ENCODE data around the gene RIN3. TPM values are rescaled to one million over a fixed set of nuclear protein-coding genes. Genes with fewer than 3 reads are reported as not detected.

The RIN3 gene
- total and polyA plus RNA-seq, 2 donors (not counting 3 experiments of a cell fraction or from before 2014, with no cell fraction given), result 5.1 to 20.8 TPM

DNA sequence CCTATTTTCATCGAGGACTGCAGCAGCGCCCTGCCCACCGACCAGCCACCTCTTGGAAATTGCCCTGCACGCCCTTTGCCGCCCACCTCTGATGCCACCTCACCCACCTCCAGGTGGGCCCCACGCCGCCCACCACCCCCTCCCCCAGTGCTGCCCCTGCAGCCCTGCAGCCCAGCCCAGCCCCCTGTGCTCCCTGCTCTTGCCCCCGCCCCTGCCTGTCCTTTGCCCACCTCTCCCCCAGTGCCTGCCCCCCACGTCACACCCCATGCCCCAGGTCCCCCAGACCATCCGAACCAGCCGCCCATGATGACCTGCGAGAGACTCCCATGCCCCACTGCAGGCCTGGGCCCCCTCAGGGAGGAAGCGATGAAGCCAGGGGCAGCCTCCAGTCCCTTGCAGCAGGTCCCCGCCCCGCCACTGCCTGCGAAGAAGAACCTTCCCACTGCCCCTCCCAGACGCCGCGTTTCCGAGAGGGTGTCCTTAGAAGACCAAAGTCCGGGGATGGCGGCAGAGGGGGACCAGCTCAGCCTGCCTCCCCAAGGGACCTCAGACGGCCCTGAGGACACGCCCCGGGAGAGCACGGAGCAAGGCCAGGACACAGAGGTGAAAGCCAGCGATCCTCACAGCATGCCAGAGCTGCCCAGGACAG lies 138.3 kb downstream of the RIN3 start:
- Histone ChIP-seq H3K4me2 (ENCODE audit: insufficient read depth, low read length) (no peak overlapping the region), H2AFZ (ENCODE audit: low read depth, low read length) (no peak overlapping the region), H3K9me3 (replicated peaks; ENCODE audit: control insufficient read depth, insufficient read depth, low read length) (no peaks in the 10 kb centered on the region), H3K4me3 (replicated peaks in 1 of 3; ENCODE audit: insufficient read depth in 1 of 3, low read depth in 1 of 3, low read length in 3 of 3) (no peak overlapping the region), H3K36me3 (ENCODE audit: control insufficient read depth in 2 of 2, extremely low read depth in 1 of 2, insufficient read depth in 2 of 2, low read length in 2 of 2) (no peaks in the 10 kb centered on the region), H3K9me1 (replicated peaks; ENCODE audit: control insufficient read depth, extremely low read depth, insufficient read depth, low read length) (no peaks in the 10 kb centered on the region), H4K20me1 (replicated peaks; ENCODE audit: control insufficient read depth, extremely low read depth, insufficient read depth, low read length) (no peaks in the 10 kb centered on the region), H3K4me1 (ENCODE audit: control insufficient read depth, extremely low read depth, insufficient read depth, low read length) (peaks cover 7% of the 10 kb centered on the region), H3K27ac (ENCODE audit: insufficient read depth, low read depth, low read length) (no peak overlapping the region), H3K9ac (replicated peaks; ENCODE audit: extremely low read depth, insufficient read depth, low read length) (no peak overlapping the region), H3K27me3 (ENCODE audit: control insufficient read depth in 2 of 2, insufficient read depth in 2 of 2, low read length in 2 of 2) (no peaks in the 10 kb centered on the region), H3K79me2 (ENCODE audit: control insufficient read depth, insufficient read depth, low read length) (no peaks in the 10 kb centered on the region)
- TF ChIP-seq EZH2 (IDR thresholded peaks at IDR 0.05; ENCODE audit: borderline replicate concordance, low read depth, low read length, severe bottlenecking) (no peak), GATA2 (IDR thresholded peaks at IDR 0.05; ENCODE audit: insufficient read depth, insufficient read length, low read depth, low read length) (no peak), MYC (IDR thresholded peaks at IDR 0.05; ENCODE audit: low read depth, low read length) (no peak), POLR2A (IDR thresholded peaks at IDR 0.05; ENCODE audit: low read depth, low read length) (no peak)
- TF ChIP-seq, protein P1, sequence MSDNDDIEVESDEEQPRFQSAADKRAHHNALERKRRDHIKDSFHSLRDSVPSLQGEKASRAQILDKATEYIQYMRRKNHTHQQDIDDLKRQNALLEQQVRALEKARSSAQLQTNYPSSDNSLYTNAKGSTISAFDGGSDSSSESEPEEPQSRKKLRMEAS (IDR thresholded peaks at IDR 0.05; ENCODE audit: insufficient read depth, insufficient read length), result no peak
- DNase-seq (ENCODE audit: low read depth, low spot score), result no peak
- TSS peak; percentile 65 for BruUV-seq (replicated peaks)
- no peak for FAIRE-seq
- intact Hi-C loops (cut with micrococcal nuclease) (no loop called here), dilution Hi-C loops (cut with MboI; ENCODE audit: extremely low pct_ligation_motif_present, low sequenced_read_pairs) (no loop called here)
- CTCF ChIA-PET, result interaction anchor here (1.0 kb wide), 1 partner anchor 35 kb away, joined by 3 read pairs; no protein-coding TSS in a partner anchor
- POLR2A ChIA-PET, result no interaction called here

- no peak overlapping the region for H3K4me2 ChIP-seq (ENCODE audit: insufficient read depth, low read length)
- CTCF ChIA-PET, result interaction anchor here (1.0 kb wide), 1 partner anchor 34 kb away, joined by 3 read pairs; no protein-coding TSS in a partner anchor
- no peaks in the 10 kb centered on the region for H3K79me2 ChIP-seq (ENCODE audit: control insufficient read depth, insufficient read depth, low read length)
- intact Hi-C loops (cut with micrococcal nuclease) (no loop called here), dilution Hi-C loops (cut with MboI; ENCODE audit: extremely low pct_ligation_motif_present, low sequenced_read_pairs) (no loop called here)
- no peaks in the 10 kb centered on the region for H3K36me3 ChIP-seq (ENCODE audit: control insufficient read depth in 2 of 2, extremely low read depth in 1 of 2, insufficient read depth in 2 of 2, low read length in 2 of 2)
- POLR2A ChIA-PET, result no interaction called here
- H4K20me1 ChIP-seq (replicated peaks; ENCODE audit: control insufficient read depth, extremely low read depth, insufficient read depth, low read length), result no peaks in the 10 kb centered on the region
- FAIRE-seq (no peak), DNase-seq (ENCODE audit: low read depth, low spot score) (no peak)
- BruUV-seq (replicated peaks), result no TSS peak
- no peaks in the 10 kb centered on the region for H3K9me1 ChIP-seq (replicated peaks; ENCODE audit: control insufficient read depth, extremely low read depth, insufficient read depth, low read length)
- no peak overlapping the region for H2AFZ ChIP-seq (ENCODE audit: low read depth, low read length)
- no peak overlapping the region for H3K9ac ChIP-seq (replicated peaks; ENCODE audit: extremely low read depth, insufficient read depth, low read length)
- peaks cover 2% of the 10 kb centered on the region for H3K4me1 ChIP-seq (ENCODE audit: control insufficient read depth, extremely low read depth, insufficient read depth, low read length)
- no peak overlapping the region for H3K4me3 ChIP-seq (replicated peaks in 1 of 3; ENCODE audit: insufficient read depth in 1 of 3, low read depth in 1 of 3, low read length in 3 of 3)
- no peak for TF ChIP-seq GATA2 (IDR thresholded peaks at IDR 0.05; ENCODE audit: insufficient read depth, insufficient read length, low read depth, low read length)
- no peak for TF ChIP-seq JUN (IDR thresholded peaks at IDR 0.05; ENCODE audit: borderline replicate concordance, insufficient read depth, insufficient read length, low read depth)
- no peak for TF ChIP-seq CTCF (IDR thresholded peaks at IDR 0.05; ENCODE audit: extremely low read depth in 1 of 2, insufficient read depth in 1 of 2, low read depth in 1 of 2, low read length in 2 of 2)
- TF ChIP-seq POLR2AphosphoS5 (IDR thresholded peaks at IDR 0.05; ENCODE audit: insufficient read depth, low read depth, low read length), result no peak
- TF ChIP-seq EZH2 (IDR thresholded peaks at IDR 0.05; ENCODE audit: borderline replicate concordance, low read depth, low read length, severe bottlenecking), result no peak
- TF ChIP-seq FOS (IDR thresholded peaks at IDR 0.05; ENCODE audit: borderline replicate concordance, insufficient read depth, low read length), result no peak
- TF ChIP-seq, protein P1 (IDR thresholded peaks at IDR 0.05; ENCODE audit: insufficient read depth, insufficient read length), result no peak
- TF ChIP-seq POLR2A (IDR thresholded peaks at IDR 0.05; ENCODE audit: low read depth, low read length), result no peak
- TF ChIP-seq MYC (IDR thresholded peaks at IDR 0.05; ENCODE audit: low read depth, low read length), result no peak
- H3K27ac ChIP-seq (ENCODE audit: insufficient read depth, low read depth, low read length), result no peak overlapping the region
- H3K9me3 ChIP-seq (replicated peaks; ENCODE audit: control insufficient read depth, insufficient read depth, low read length), result no peaks in the 10 kb centered on the region
- no peaks in the 10 kb centered on the region for H3K27me3 ChIP-seq (ENCODE audit: control insufficient read depth in 2 of 2, insufficient read depth in 2 of 2, low read length in 2 of 2)
Observed at GRCh38 chr14:92652413-92653151, 139.0 kb downstream of the RIN3 start.
